HG03196 (cell line): ENCODE data around the gene RBP5.

Experiments
- ATAC-seq: cut with Tn5 transposase; IDR thresholded peaks from one replicate; pipeline ENCODE4 v1.9.1; 2021; ENCODE audit not compliant: unreplicated experiment

The RBP5 gene

GRCh38 chr12:7076493-7076892 is 52.2 kb downstream of the RBP5 start:
- no peak for ATAC-seq

GRCh38 chr12:7075939-7076338 is 52.8 kb downstream of the RBP5 start:
- no peak for ATAC-seq

DNA sequence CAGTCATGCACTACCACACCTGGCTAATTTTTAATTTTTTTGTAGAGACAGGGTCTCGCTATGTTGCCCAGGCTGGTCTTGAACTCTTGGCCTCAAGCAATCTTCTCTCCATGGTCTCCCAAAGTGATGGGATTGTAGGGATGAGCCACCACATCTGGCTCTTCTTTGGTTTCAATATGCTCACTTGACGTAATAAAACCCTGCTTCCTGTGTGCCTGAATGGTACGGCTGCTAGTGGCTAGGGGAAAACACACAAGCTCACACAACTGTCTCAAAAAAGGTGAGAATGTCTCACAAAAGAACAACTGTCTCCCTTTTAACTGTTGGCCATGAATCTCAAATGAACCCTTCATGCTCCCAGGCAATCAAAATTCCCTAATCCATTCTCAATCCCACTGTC is 53.2 kb downstream of the RBP5 start:
- ATAC-seq = no peak

GRCh38 chr12:7073946-7074345 is 54.7 kb downstream of the RBP5 start:
- no peak for ATAC-seq
